Uterus (tissue), 2 donors: ENCODE measurements around the gene PAPLN.

Experiments
- CTCF ChIP-seq, 4 experiments: fragments of 200-600 bp in 2 of 4; fragments of 450-650 bp in 2 of 4; sonication (generic) in 2 of 4; IDR thresholded peaks; one replicate each; pipeline ENCODE4 v1.5.1; 2016 to 2019; ENCODE audit warnings: antibody characterized with exemption in 4 of 4, mild to moderate bottlenecking in 2 of 4, moderate library complexity in 1 of 4
- POLR2A ChIP-seq, 2 donors: fragments of 450-650 bp; IDR thresholded peaks; one replicate each; pipeline ENCODE4 v1.6.1; 2016; ENCODE audit warnings: antibody characterized with exemption in 2 of 2, mild to moderate bottlenecking in 1 of 2, moderate library complexity in 1 of 2

GRCh38 chr14:73289308-73289707 is 52.0 kb downstream of the PAPLN start:
- TF ChIP-seq CTCF (IDR thresholded peaks at IDR 0.05), result no peak
- TF ChIP-seq POLR2A (IDR thresholded peaks at IDR 0.05), result no peak
